GM21723 (cell line): ENCODE results near the gene PCGF5.
"Not testable (repeated sequence)": the region's sequence is repeated elsewhere in the genome, so short reads cannot be mapped to it uniquely, and the experiment has no call there.

Source experiments
- ATAC-seq: cut with Tn5 transposase; IDR thresholded peaks from one replicate; pipeline ENCODE4 v1.9.1; 2021; ENCODE audit warnings: mild to moderate bottlenecking, moderate library complexity; ENCODE audit not compliant: unreplicated experiment

Gene PCGF5

GRCh38 chr10:91319336-91319735, 98.9 kb downstream of the PCGF5 start:
- no peak for ATAC-seq

- not testable (repeated sequence) for ATAC-seq
Observed at GRCh38 chr10:91323293-91323905, 102.9 kb downstream of the PCGF5 start.

- ATAC-seq: no peak
Observed at GRCh38 chr10:91328320-91328984, 108.0 kb downstream of the PCGF5 start.
